GM13976 (cell line): ENCODE data around the gene GLTP.
"Not testable (repeated sequence)": the region's sequence is repeated elsewhere in the genome, so short reads cannot be mapped to it uniquely, and the experiment has no call there.

Source experiments
- DNase-seq: peaks from one replicate; pipeline ENCODE4 v3.0.0; 2012; ENCODE audit warnings: low spot score
- in situ Hi-C: fragments of 300-500 bp; cut with MboI; formaldehyde crosslinking; loops from one replicate; pipeline ENCODE4 v1.12.0; 2022; ENCODE audit warnings: low sequenced_read_pairs, mixed read lengths, inconsistent platforms; ENCODE audit not compliant: unreplicated experiment
- TF ChIP-seq, protein P1 (sequence below): IDR thresholded peaks from 2 replicates; pipeline ENCODE4 v1.5.1; 2012; ENCODE audit warnings: borderline replicate concordance, mild to moderate bottlenecking; ENCODE audit not compliant: insufficient read depth; ENCODE audit errors: extremely low read depth, missing control alignments, control extremely low read depth

GLTP gene, protein sequence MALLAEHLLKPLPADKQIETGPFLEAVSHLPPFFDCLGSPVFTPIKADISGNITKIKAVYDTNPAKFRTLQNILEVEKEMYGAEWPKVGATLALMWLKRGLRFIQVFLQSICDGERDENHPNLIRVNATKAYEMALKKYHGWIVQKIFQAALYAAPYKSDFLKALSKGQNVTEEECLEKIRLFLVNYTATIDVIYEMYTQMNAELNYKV

DNA sequence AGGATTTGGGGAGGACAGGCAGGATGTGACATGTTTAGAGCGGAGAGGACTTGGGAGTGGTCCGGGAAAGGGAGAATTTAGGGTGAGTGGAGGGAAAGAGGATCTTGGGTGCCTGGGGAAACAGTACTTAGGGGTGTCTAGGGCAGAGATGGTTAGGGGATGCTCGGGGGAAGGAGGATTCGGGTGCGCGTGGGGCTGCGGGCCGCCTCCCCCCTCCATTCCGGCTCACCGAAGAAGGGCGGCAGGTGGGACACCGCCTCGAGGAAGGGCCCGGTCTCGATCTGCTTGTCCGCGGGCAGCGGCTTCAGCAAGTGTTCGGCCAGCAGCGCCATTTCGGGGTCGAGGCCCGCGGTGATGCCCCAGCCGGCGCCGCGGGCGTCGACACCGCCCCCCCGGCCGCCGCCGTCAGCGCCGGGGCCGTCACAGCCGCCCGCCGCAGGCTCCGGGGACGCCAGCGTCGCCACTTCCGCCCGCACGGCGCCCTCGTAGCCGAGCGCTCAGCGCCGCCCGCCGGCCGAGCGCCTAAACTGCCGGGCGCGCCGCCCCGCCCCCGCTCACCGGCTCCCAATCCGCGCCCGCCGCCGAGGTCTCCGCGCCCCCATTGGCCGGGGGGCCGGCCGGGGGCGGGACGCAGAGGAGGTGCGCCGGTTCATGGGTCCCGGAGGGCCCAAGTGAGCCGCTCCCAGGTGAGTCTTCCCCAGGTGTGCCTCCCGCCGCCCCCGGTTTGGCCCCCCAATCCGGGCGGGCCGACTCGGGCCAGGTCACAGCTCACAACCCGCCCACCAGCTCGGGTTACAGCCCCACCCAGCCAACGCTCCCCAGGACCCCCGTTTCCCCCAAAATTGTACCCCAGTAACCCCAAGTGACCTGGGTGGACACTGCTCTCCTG, at the start of gene GLTP:
Gene GLTP, minus strand, starts transcription at position 499 of the 889 bp plus-strand sequence. Its CDS starts 167 bp downstream, at position 332.
- in situ Hi-C loops, result no loop called here
- peak; percentile 98 for DNase-seq

DNA sequence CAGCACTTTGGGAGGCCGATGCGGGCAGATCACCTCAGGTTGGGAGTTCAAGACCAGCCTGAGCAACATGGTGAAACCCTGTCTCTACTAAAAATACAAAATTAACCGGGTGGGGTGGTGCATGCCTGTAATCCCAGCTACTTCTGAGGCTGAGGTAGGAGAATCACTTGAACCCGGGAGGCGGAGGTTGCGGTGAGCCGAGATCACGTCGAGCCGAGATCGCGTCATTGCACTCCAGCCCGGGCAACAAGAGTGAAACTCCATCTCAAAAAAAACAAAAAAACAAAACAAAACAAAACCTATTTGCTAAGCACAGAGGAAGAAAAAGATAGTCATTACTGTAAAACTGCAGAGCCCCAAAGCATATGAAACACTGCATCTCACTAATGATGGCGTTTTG, 49.0 kb upstream of the GLTP start:
- in situ Hi-C loops, DNase-seq: not testable (repeated sequence)

More for the DNA sequence above, at the start of gene GLTP:
- TF ChIP-seq, protein P1, sequence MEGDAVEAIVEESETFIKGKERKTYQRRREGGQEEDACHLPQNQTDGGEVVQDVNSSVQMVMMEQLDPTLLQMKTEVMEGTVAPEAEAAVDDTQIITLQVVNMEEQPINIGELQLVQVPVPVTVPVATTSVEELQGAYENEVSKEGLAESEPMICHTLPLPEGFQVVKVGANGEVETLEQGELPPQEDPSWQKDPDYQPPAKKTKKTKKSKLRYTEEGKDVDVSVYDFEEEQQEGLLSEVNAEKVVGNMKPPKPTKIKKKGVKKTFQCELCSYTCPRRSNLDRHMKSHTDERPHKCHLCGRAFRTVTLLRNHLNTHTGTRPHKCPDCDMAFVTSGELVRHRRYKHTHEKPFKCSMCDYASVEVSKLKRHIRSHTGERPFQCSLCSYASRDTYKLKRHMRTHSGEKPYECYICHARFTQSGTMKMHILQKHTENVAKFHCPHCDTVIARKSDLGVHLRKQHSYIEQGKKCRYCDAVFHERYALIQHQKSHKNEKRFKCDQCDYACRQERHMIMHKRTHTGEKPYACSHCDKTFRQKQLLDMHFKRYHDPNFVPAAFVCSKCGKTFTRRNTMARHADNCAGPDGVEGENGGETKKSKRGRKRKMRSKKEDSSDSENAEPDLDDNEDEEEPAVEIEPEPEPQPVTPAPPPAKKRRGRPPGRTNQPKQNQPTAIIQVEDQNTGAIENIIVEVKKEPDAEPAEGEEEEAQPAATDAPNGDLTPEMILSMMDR, result peak; percentile 96

DNA sequence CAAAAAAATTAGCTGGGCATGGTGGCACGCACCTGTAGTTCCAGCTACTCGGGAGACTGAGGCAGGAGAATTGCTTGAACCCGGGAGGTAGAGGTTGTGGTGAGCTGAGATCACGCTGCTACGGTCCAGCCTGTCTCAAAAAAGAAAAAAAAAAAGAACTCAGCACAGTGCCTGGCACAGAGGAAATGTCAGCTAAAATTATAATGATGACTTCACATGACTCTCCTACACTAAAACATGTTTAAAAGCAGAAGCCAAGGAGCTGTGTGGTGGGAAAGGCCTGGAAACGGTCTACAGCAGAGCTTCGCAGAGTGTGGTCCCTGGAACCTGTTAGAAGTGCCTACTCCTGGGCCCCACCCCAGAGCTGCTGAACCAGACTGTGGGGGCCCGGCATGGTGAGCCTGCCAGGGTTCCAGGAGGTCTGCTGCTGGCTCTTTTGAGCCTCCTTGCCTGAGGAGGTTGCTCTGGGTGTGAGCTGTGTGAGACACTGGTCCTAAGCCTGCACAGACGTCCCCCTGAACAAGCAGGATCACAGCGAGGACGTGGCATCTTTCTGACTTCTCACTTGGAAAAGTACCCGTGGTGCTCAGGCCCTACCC, 47.8 kb upstream of the GLTP start:
- in situ Hi-C loops, result no loop called here
- TF ChIP-seq, protein P1, result no peak

DNA sequence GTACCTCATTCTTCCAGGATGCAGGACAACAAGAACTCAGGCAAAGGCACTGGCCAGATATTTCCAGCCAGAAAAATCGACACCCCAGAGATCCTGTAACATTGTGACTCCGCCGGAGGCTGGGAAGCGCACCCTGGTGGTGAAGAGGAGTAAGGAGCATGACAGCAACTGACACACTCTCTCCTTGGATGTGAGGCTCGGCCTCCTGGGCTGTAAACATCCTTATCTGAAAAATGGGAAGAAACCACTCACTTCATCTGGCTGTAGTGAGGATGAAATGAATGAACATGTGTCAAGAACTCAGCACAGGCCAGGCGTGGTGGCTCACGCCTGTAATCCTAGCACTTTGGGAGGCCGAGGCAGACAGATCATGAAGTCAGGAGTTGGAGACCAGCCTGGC, 47.3 kb upstream of the GLTP start:
- DNase-seq, result peak; percentile 74
- TF ChIP-seq, protein P1, result peak; percentile 20
- in situ Hi-C loops, result no loop called here

More for the DNA sequence above, 47.8 kb upstream of the GLTP start:
- no peak for DNase-seq

DNA sequence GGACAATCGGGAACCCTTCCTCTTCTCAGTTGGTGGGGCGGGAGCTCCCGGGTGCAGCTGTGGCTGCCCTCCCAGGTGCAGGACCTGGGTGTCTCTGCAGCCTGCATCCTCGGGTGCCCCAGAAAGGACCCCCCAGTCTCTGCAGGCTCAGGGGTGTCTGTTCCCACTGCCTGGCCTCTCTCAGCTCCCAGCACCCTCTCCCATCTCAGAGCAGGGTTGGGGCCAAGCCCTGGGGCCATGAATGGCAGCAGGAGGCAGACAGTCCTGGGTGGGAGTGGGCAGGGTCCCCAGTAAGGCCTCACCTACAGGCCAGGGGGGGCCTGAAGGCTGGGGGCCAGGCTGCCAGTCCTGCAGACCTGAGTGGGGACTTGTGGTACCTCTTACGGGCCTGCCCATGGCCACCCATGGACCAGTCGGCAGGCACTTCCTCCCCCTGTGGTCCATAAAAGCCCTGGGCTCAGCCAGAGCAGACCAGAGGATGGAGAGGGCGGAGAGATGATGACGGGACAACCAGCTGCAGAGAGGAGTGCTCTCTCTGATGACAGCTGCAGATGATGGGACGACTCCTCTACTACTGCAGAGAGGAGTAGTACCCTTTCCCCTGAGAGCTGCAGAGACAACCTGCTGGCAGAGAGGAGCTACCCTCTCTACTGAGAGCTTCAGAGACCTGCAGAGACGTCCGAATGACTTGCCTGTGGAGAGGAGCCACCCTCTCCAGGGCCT, 46.3 kb upstream of the GLTP start:
- DNase-seq, result no peak
- in situ Hi-C loops, result no loop called here
- TF ChIP-seq, protein P1, result no peak

DNA sequence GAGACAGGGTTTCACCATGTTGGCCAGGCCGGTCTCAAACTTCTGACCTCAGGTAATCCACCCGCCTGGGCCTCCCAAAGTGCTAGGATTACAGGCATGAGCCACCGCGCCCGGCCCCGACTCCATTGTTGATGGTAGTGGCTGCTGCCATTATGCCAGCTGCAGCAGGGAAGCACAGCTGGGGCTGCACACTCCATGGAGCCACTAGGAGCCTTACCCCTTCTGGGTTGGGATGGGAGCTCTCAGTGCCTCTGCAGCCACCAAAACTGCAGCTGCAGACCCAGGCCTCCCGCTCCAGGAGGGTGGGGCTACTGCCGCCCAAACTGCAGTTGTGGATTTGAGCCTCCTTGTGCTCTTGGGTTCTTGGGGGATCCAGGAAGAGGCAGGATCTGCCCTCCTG, 45.7 kb upstream of the GLTP start:
- TF ChIP-seq, protein P1, result no peak
- in situ Hi-C loops, result no loop called here
- no peak for DNase-seq
